Measurements from ENCODE around the gene SLC7A10. TPM values are rescaled to one million over a fixed set of nuclear protein-coding genes. Genes with fewer than 3 reads are reported as not detected.

SLC7A10 gene
- total RNA-seq, 2 experiments from 2014 or later = not detected

DNA sequence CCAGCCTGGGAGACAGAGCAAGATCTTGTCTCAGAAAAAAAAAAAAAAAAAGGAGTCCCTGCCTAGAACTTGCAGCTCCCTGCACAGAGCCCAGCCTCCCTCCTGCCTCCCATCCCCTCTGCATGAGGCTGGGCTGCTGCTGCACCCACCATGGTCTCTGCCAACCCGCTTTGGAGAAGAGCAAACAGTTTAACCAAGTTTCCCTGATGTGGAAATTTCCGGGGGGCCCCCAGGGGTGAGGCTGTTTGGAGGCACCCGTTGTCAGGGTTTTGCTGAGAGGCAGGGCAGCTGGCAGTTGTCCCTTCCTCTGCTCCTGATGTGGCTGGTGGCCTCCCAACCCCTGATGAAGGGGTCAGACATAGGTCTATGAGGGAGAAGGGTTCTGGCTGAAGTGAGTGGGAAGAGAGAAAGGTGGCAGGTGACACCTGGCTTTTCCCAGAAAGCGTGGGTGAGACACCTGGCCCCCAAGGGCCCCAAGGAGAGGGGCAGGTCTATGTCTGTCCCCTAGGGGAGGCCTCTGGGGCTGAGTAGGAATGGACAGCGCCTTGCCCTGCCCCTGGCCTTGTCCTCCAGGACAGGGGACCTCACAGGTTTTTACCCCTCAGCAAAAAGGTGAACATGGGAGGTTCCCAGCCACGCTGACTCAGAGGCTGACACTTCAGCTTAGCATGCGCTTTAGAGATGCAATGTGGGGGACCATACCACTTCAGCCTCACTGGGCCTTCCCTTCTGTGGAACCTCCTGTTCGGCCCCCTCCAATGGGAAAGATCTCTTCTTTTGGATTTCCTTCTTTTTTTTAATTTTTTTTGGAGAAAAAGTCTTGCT lies 26.0 kb downstream of the SLC7A10 start:
- no peak for ATAC-seq

DNA sequence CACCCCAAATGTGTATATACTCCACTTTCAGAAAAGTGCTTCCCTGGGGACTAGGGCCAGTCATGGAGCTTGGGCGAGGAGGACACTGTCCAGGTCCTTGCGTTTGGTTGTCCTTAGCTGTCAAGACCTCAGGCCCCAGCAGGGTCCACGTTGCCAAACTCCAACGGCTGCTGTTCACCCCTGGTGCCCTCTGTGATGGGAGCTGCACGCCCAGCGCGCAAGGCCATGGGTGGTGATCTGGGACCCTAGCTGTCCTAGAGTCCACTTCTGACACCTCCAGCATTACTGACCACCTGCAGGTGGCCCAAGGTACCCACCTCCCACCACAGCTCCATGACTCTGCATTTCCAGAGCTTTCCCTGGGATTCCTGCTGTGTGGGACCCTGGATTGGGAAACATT lies 27.5 kb downstream of the SLC7A10 start:
- CTCF ChIA-PET = interaction anchor here (2.0 to 2.4 kb wide), 3 partner anchors 14 to 54 kb away, joined by 6 to 18 read pairs (median 10); no protein-coding TSS in a partner anchor

More for the DNA sequence above, 26.0 kb downstream of the SLC7A10 start:
- TF ChIP-seq, protein P1, sequence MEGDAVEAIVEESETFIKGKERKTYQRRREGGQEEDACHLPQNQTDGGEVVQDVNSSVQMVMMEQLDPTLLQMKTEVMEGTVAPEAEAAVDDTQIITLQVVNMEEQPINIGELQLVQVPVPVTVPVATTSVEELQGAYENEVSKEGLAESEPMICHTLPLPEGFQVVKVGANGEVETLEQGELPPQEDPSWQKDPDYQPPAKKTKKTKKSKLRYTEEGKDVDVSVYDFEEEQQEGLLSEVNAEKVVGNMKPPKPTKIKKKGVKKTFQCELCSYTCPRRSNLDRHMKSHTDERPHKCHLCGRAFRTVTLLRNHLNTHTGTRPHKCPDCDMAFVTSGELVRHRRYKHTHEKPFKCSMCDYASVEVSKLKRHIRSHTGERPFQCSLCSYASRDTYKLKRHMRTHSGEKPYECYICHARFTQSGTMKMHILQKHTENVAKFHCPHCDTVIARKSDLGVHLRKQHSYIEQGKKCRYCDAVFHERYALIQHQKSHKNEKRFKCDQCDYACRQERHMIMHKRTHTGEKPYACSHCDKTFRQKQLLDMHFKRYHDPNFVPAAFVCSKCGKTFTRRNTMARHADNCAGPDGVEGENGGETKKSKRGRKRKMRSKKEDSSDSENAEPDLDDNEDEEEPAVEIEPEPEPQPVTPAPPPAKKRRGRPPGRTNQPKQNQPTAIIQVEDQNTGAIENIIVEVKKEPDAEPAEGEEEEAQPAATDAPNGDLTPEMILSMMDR (IDR thresholded peaks at IDR 0.05) = no peak
- intact Hi-C loops (cut with micrococcal nuclease) = no loop called here
- Mint-ChIP-seq H3K27me3 (peaks cover 1% of the 10 kb centered on the region), H3K4me3 (no peak overlapping the region), H3K9me3 (no peaks in the 10 kb centered on the region), H3K36me3 (ENCODE audit: low read depth) (no peaks in the 10 kb centered on the region), H3K4me1 (ENCODE audit: low read depth) (peaks cover 5% of the 10 kb centered on the region), H3K27ac (no peak overlapping the region)
- DNase-seq = peak; percentile 22
- ChIA-PET POLR2A (no interaction called here), CTCF (no interaction called here)

DNA sequence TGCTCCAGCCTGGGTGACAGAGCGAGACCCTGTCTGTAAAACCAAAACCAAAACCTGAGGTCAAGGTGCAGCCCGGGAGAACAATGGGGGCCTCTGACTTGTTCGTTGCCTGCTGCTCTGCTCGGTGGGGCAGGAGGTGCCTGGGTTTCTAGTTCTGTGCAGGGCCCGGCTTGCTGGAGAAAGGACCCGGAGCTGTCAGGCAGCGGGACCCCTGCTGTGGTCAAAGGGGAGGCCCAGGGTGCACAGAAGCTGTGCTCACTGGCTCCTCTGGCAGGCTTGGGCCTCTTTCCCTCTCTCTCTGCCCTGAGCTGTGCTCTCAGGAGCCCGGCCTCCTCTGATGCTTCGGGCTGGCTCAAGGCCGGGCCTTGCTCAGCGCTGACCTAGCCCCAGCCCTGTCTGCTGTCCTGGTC lies 28.1 kb downstream of the SLC7A10 start:
- peaks cover 12% of the 10 kb centered on the region for H3K27me3 Mint-ChIP-seq
- no peak for ATAC-seq
- TF ChIP-seq, protein P1 (IDR thresholded peaks at IDR 0.05) = no peak
- ChIA-PET CTCF (interaction anchor here (0.8 to 2.4 kb wide), 4 partner anchors 13 to 53 kb away, joined by 3 to 18 read pairs (median 8); no protein-coding TSS in a partner anchor), POLR2A (interaction anchor here (0.6 kb wide), 1 partner anchor 28 kb away, joined by 6 read pairs; no protein-coding TSS in a partner anchor)
- no peak overlapping the region for H3K4me3 Mint-ChIP-seq
- intact Hi-C loops (cut with micrococcal nuclease) = no loop called here
- DNase-seq = no peak
- peaks cover 6% of the 10 kb centered on the region for H3K4me1 Mint-ChIP-seq (ENCODE audit: low read depth)
- H3K27ac Mint-ChIP-seq = no peak overlapping the region
- no peaks in the 10 kb centered on the region for H3K9me3 Mint-ChIP-seq
- H3K36me3 Mint-ChIP-seq (ENCODE audit: low read depth) = no peaks in the 10 kb centered on the region

More for the DNA sequence above, 27.5 kb downstream of the SLC7A10 start:
- intact Hi-C loops (cut with micrococcal nuclease) = no loop called here
- Mint-ChIP-seq H3K4me1 (ENCODE audit: low read depth) (peaks cover 6% of the 10 kb centered on the region), H3K27ac (no peak overlapping the region), H3K9me3 (no peaks in the 10 kb centered on the region), H3K4me3 (no peak overlapping the region), H3K27me3 (peaks cover 8% of the 10 kb centered on the region), H3K36me3 (ENCODE audit: low read depth) (no peaks in the 10 kb centered on the region)
- POLR2A ChIA-PET = interaction anchor here (0.6 kb wide), 1 partner anchor 21 kb away, joined by 3 read pairs; no protein-coding TSS in a partner anchor
- TF ChIP-seq, protein P1 (IDR thresholded peaks at IDR 0.05) = no peak
- no peak for ATAC-seq
- DNase-seq = no peak

DNA sequence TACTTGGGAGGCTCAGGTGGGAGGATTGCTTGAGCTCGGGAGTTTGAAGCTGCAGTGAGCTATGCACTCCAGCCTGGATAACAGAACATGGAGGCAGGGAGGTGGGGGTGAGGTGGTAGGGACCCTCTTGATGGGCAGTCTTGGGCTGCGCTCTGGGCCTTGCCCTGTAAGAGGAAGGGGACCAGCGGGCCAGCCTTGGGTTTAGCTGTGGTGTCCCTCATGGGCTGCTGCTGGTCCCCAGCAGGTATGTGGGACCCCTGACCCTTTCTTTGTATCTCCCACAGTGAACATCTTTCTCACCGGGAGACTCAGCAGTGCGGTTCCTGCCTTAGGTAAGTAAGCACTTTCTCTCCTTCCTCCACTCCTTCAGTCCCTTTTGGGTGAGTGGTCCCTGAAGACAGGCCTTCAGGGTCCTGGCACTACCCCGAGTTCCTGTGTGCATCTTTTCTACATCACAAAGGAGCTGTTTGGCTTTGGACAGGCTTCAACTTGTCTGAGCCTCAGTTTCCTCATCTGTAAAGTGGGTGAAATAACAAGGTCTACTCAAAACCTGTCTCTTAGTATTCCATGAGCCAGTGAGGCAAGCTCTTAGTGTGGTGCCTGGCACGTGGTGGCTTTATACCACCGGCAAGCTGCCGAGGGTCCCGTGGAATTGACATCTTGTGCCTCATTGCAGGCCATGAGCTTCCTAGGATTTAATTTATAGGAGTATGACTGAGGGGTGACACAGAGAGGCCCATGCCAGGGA lies 29.0 kb downstream of the SLC7A10 start:
- ATAC-seq (no peak), DNase-seq (no peak)
- no peak overlapping the region for H3K4me3 Mint-ChIP-seq
- peaks cover 6% of the 10 kb centered on the region for H3K4me1 Mint-ChIP-seq (ENCODE audit: low read depth)
- H3K27me3 Mint-ChIP-seq = peaks cover 22% of the 10 kb centered on the region
- TF ChIP-seq, protein P1 (IDR thresholded peaks at IDR 0.05) = no peak
- ChIA-PET CTCF (interaction anchor here (0.8 to 2.4 kb wide), 4 partner anchors 12 to 52 kb away, joined by 3 to 18 read pairs (median 8); no protein-coding TSS in a partner anchor), POLR2A (interaction anchor here (1.0 kb wide), 1 partner anchor 35 kb away, joined by 3 read pairs; no protein-coding TSS in a partner anchor)
- intact Hi-C loops (cut with micrococcal nuclease) = no loop called here
- H3K27ac Mint-ChIP-seq = no peak overlapping the region
- no peaks in the 10 kb centered on the region for H3K36me3 Mint-ChIP-seq (ENCODE audit: low read depth)
- H3K9me3 Mint-ChIP-seq = no peaks in the 10 kb centered on the region

Data from activated CD8-positive, alpha-beta T cell treated with anti-CD3 and anti-CD28 coated beads for 36 hours (primary cell).